ENCODE results near the gene NRAP. TPM values are rescaled to one million over a fixed set of nuclear protein-coding genes. Genes with fewer than 3 reads are reported as not detected.
"Not testable (repeated sequence)": the region's sequence is repeated elsewhere in the genome, so short reads cannot be mapped to it uniquely, and the experiment has no call there.

NRAP gene
- total RNA-seq, 1 donor from 2014 or later = not detected

DNA sequence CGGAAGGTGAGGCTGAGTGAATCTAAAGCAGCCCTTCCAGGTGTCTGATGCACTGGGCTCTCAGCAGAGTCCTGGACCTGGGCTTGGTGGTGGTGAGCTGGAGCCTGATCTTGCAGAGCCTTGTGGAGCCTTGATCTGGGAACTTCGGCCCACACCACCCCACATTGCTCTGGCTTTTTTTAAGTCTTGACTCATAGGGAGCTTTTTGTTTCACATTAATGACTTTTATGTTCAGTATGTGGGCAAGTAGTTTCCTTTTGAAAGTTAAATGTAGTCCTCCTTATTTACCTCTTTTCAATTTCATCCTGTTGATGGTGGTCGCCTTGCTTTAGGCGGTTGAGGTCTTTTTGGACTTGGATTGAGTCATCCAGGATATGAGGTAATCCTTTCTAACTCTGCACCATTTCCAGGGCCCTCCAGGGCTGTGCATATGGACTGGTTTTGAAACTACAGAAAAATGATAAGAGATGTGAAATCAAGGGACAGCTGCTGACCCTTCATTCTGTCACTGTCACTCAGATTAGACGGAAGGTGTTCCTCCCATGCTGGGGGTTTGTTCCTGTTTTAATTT, 2.9 kb upstream of the NRAP start:
- Mint-ChIP-seq H3K4me3 (no peak overlapping the region), H3K27me3 (ENCODE audit: insufficient read depth) (peaks cover 12% of the 10 kb centered on the region), H3K36me3 (ENCODE audit: low read depth) (no peaks in the 10 kb centered on the region), H3K27ac (peak overlapping the region; percentile 56), H3K9me3 (peaks cover 13% of the 10 kb centered on the region), H3K4me1 (ENCODE audit: low read depth) (peaks cover 15% of the 10 kb centered on the region)
- no peak for DNase-seq (ENCODE audit: low spot score)
- intact Hi-C loops (cut with micrococcal nuclease) = no loop called here

DNA sequence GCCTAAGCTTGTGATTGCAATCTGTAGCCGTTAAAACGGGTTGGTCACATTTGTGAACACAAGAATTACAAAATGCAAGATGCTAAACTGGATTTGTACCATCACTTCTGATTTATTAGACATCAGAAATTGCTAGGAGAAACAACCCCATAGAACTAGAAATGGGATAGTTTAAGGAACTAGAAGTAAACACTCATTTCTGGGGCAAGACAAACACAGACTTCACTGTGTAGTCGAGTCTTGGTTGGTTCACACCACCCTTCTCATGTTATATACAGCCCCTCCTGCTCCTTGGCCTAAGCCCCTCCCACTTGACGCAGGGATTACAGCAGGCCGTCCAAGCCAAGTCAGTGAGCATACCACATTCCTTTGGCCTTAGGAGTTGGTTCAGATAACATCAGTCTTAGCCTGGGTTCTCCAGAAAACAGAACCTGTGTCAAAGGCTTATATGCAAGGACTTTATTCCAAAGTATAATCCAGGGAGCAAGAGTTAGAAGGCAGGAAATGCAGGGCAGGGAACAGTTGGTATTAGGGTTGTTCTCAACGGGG, 2.0 kb upstream of the NRAP start:
- no peak for DNase-seq (ENCODE audit: low spot score)
- intact Hi-C loops (cut with micrococcal nuclease) = no loop called here
- Mint-ChIP-seq H3K27me3 (ENCODE audit: insufficient read depth) (peaks cover 9% of the 10 kb centered on the region), H3K36me3 (ENCODE audit: low read depth) (no peaks in the 10 kb centered on the region), H3K27ac (no peak overlapping the region), H3K4me3 (no peak overlapping the region), H3K4me1 (ENCODE audit: low read depth) (peaks cover 15% of the 10 kb centered on the region), H3K9me3 (peaks cover 10% of the 10 kb centered on the region)

DNA sequence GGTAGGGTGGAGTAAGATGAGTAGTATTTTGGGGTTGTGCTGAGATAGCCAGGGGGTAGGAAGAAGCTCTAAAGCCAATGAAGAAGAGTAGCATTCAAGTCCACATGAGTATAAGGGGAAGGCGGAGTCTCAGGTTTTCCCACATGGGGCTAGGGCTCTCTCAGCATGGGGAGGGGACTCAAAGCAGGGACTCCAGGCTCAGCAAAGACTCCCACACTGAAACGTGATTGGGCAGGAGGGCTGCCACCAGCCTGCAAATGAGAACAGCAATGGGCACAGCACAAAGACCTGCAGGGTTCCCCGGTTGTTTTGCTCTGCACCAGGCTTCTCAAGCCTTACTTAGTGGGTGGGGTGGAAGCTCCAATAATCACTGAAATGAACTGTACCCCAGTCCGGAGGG, 1.5 kb upstream of the NRAP start:
- intact Hi-C loops (cut with micrococcal nuclease) = no loop called here
- DNase-seq (ENCODE audit: low spot score) = no peak
- Mint-ChIP-seq H3K4me3 (no peak overlapping the region), H3K9me3 (peaks cover 5% of the 10 kb centered on the region), H3K27me3 (ENCODE audit: insufficient read depth) (peaks cover 9% of the 10 kb centered on the region), H3K4me1 (ENCODE audit: low read depth) (peaks cover 15% of the 10 kb centered on the region), H3K36me3 (ENCODE audit: low read depth) (no peaks in the 10 kb centered on the region), H3K27ac (no peak overlapping the region)

DNA sequence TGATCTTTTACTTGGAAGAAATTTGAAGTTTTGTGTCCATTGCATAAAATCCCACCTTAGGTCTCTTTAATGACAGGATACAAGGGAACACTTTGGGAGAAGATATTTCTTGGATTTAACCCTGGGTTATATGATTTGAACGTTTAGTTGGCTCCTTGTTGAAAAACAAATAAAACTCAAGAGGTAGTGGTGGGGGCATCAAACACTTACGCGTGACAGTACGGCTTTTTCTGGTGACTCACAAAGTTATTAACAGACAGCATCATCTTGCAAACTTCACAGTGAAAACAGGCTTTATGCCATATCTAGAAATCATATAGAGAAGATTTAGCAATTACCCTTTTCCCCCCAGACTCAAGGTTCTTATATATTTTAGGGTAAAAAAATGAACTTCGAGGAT, 699 bp downstream of the NRAP start:
- Mint-ChIP-seq H3K27me3 (ENCODE audit: insufficient read depth) (peaks cover 13% of the 10 kb centered on the region), H3K4me1 (ENCODE audit: low read depth) (peaks cover 15% of the 10 kb centered on the region), H3K4me3 (no peak overlapping the region), H3K27ac (no peak overlapping the region), H3K36me3 (ENCODE audit: low read depth) (no peaks in the 10 kb centered on the region), H3K9me3 (no peaks in the 10 kb centered on the region)
- intact Hi-C loops (cut with micrococcal nuclease) = no loop called here
- no peak for DNase-seq (ENCODE audit: low spot score)

DNA sequence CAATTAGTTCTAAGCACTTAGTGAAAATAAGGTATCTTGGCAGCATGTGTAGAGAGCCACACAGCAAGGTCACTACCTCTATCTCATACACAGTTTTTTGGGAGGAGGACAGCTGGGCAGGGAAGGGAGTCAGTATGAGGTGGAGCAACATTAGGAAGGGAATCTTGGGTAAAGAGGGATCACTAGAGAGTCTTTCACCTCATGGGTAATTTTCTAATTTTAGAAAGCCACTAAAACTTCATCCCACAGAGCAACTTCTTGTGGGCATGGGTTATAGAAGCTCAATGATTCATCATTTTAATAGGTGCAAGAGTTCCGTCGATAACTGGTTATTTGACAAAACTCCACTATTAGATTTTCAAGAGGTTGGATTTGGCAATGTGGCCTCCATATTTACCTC, 2.5 kb downstream of the NRAP start:
- Mint-ChIP-seq H3K4me1 (ENCODE audit: low read depth) (peaks cover 5% of the 10 kb centered on the region), H3K9me3 (no peaks in the 10 kb centered on the region), H3K4me3 (no peak overlapping the region), H3K36me3 (ENCODE audit: low read depth) (no peaks in the 10 kb centered on the region), H3K27ac (no peak overlapping the region), H3K27me3 (ENCODE audit: insufficient read depth) (peaks cover 13% of the 10 kb centered on the region)
- DNase-seq (ENCODE audit: low spot score) = no peak
- intact Hi-C loops (cut with micrococcal nuclease) = no loop called here

DNA sequence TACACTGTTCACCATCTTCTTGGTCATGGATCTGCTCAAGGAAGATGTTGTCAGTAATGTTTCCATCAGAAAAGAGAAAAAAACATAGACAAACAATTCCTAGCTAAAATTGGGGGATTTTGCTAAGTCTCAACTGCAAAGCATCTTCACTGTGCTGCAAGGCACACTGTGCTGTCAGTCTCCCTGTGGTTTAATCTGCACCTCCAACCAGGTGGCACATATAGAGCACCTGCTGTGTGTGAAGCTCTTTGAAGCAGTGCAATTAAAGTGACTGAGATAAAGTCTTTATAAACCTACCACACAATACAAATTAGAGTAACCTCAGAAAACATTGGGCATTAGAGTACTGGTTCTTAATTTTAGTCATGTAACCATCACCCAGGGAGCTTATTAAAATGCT, 6.3 kb downstream of the NRAP start:
- Mint-ChIP-seq H3K9me3 (no peaks in the 10 kb centered on the region), H3K4me3 (no peak overlapping the region), H3K4me1 (ENCODE audit: low read depth) (no peaks in the 10 kb centered on the region), H3K27me3 (ENCODE audit: insufficient read depth) (peaks cover 14% of the 10 kb centered on the region), H3K27ac (no peak overlapping the region), H3K36me3 (ENCODE audit: low read depth) (no peaks in the 10 kb centered on the region)
- no peak for DNase-seq (ENCODE audit: low spot score)
- intact Hi-C loops (cut with micrococcal nuclease) = no loop called here

DNA sequence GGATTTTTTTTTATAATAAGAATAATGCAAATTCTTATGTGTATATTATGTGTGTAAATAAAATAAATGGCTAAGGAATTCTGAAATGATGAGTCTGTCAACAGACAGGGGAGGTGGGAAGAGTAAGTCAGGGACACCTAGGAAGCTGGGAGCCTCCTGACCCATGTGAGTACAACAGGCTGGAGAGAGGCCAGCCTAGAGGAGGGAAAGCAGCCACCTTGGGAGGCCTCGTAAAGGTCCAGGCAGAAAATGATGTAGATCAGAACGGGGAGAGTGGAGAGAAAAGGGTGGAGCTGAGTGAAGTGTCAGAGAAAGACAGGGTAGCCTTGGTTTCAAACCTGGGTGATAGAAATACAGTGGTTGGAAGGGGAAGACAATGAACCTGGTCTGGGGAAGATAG, 6.9 kb downstream of the NRAP start:
- H3K4me3 Mint-ChIP-seq = no peak overlapping the region
- intact Hi-C loops (cut with micrococcal nuclease) = no loop called here
- no peaks in the 10 kb centered on the region for H3K4me1 Mint-ChIP-seq (ENCODE audit: low read depth)
- peaks cover 13% of the 10 kb centered on the region for H3K27me3 Mint-ChIP-seq (ENCODE audit: insufficient read depth)
- no peaks in the 10 kb centered on the region for H3K36me3 Mint-ChIP-seq (ENCODE audit: low read depth)
- no peaks in the 10 kb centered on the region for H3K9me3 Mint-ChIP-seq
- H3K27ac Mint-ChIP-seq = no peak overlapping the region
- DNase-seq (ENCODE audit: low spot score) = no peak

DNA sequence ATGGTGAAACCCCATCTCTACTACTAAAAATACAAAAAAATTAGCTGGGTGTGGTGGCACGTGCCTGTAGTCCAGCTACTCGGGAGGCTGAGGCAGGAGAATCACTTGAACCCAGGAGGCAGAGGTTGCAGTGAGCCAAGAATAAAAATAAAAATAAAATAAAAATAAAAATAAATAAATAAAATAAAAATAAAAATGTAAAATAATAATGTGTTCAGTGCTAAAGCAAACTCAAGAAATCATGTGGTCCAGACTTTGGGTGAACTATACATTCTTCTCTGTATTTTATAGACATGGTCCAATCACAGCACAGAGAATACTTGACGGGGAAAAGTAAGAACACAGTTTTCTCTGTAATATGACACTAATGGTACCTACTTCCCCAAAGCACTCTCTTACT, 11.4 kb downstream of the NRAP start:
- H3K4me3 Mint-ChIP-seq; H3K27ac Mint-ChIP-seq; DNase-seq (ENCODE audit: low spot score); H3K4me1 Mint-ChIP-seq (ENCODE audit: low read depth); H3K36me3 Mint-ChIP-seq (ENCODE audit: low read depth); intact Hi-C loops (cut with micrococcal nuclease); H3K9me3 Mint-ChIP-seq: not testable (repeated sequence)
- peaks cover 12% of the 10 kb centered on the region for H3K27me3 Mint-ChIP-seq (ENCODE audit: insufficient read depth)

DNA sequence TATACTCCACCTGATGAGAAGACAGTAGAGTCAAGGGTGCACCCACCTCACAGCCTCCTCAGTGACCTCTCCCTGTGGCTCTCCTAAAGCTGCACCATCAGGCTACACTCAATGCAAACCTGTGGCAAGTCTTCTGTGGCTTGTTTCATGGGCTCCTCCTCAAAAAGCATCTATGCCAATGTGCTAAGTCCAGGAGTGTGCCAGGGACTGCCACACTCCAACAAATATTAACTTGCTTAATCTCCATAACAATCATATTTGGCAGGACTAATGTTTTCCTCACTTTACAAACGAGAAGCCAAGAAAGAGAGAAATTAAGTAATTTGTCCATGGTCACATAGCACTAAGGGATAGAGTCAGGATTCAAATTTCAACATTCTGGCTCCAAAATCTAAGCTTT, 11.9 kb downstream of the NRAP start:
- H3K27ac Mint-ChIP-seq = no peak overlapping the region
- H3K9me3 Mint-ChIP-seq = no peaks in the 10 kb centered on the region
- H3K27me3 Mint-ChIP-seq (ENCODE audit: insufficient read depth) = peaks cover 12% of the 10 kb centered on the region
- H3K4me3 Mint-ChIP-seq = no peak overlapping the region
- H3K4me1 Mint-ChIP-seq (ENCODE audit: low read depth) = no peaks in the 10 kb centered on the region
- DNase-seq (ENCODE audit: low spot score) = no peak
- intact Hi-C loops (cut with micrococcal nuclease) = no loop called here
- H3K36me3 Mint-ChIP-seq (ENCODE audit: low read depth) = no peaks in the 10 kb centered on the region

DNA sequence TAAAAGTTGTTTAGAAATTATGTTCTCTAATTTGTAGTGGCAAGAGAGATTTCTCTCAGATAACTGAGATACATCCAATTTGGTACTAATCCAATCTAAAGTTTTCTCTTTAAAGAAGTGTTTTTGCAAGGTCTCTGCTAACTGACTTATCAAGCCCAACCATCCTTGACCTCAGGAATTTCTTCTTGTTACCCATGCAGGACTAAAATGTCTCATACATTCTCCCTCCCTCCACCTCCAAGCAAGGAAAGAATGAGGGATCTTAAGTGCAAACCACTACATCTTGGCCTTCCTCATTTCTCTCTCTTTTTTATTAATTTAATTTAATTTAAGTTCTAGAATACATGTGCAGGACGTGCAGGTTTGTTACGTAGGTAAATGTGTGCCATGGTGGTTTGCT, 12.8 kb downstream of the NRAP start:
- no peak for DNase-seq (ENCODE audit: low spot score)
- Mint-ChIP-seq H3K4me3 (no peak overlapping the region), H3K9me3 (no peaks in the 10 kb centered on the region), H3K27ac (no peak overlapping the region), H3K36me3 (ENCODE audit: low read depth) (no peaks in the 10 kb centered on the region), H3K27me3 (ENCODE audit: insufficient read depth) (peaks cover 12% of the 10 kb centered on the region), H3K4me1 (ENCODE audit: low read depth) (no peaks in the 10 kb centered on the region)
- intact Hi-C loops (cut with micrococcal nuclease) = no loop called here

DNA sequence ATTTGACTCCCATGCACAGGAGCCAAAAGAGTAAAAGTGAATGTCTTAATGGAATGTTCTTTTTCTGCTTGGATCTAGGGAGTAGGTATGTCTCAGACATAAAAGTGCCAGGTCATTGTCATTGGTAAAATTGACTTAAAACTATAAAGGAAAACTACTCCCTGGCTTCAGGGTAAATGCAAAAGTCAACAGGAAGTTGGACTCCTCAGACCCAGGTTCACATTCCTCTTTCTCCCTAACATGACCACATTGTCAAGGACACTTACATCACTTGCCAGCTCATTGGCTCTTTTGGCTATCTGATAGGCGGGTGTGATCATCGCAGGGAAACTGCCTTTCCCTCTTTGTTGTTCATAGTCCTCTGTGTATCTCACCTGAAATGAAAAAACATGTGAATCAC, 13.7 kb downstream of the NRAP start:
- intact Hi-C loops (cut with micrococcal nuclease) = no loop called here
- Mint-ChIP-seq H3K27me3 (ENCODE audit: insufficient read depth) (peaks cover 16% of the 10 kb centered on the region), H3K4me1 (ENCODE audit: low read depth) (no peaks in the 10 kb centered on the region), H3K36me3 (ENCODE audit: low read depth) (no peaks in the 10 kb centered on the region), H3K27ac (no peak overlapping the region), H3K4me3 (no peak overlapping the region), H3K9me3 (no peaks in the 10 kb centered on the region)
- DNase-seq (ENCODE audit: low spot score) = no peak

DNA sequence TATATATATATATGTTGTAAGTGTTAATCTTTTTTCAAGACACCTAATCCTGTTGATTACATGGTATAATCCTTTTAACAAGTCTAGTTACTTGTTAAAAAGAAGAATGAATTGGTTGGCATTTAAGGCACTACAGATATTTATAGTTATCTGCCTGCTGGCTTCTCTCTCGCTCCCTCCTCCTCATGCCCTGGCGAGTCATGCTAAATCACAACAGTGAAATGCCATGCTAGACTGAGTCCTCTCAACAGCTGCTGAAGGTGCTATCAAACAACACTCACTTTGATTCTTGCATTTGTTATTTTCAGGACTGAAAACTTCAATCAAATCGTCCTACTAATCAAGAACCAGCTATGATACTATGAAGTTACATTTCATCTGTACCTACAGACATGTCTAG, 15.4 kb downstream of the NRAP start:
- Mint-ChIP-seq H3K27ac (no peak overlapping the region), H3K9me3 (no peaks in the 10 kb centered on the region), H3K36me3 (ENCODE audit: low read depth) (no peaks in the 10 kb centered on the region), H3K27me3 (ENCODE audit: insufficient read depth) (peaks cover 10% of the 10 kb centered on the region), H3K4me3 (no peak overlapping the region), H3K4me1 (ENCODE audit: low read depth) (peaks cover 3% of the 10 kb centered on the region)
- no peak for DNase-seq (ENCODE audit: low spot score)
- intact Hi-C loops (cut with micrococcal nuclease) = no loop called here

DNA sequence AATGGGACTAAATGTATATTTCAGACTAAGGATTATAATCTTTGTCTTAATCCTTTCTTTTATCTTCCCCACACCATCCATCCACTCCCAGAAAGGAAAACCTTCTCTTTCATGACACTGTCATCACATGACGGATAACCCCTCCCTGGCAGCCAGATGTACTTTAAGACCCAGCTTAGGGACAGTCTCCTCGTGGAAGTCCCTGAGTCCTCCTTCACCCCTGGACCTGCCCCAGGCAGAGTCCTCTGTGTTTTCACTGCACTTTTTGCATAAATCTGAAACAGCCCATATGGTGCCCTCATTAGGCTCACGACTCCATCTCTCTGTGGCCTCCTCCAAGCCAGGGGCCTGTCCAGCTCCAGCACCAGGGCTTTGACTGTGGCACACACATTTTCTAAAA, 16.0 kb downstream of the NRAP start:
- H3K4me3 Mint-ChIP-seq = no peak overlapping the region
- no peaks in the 10 kb centered on the region for H3K9me3 Mint-ChIP-seq
- intact Hi-C loops (cut with micrococcal nuclease) = no loop called here
- H3K36me3 Mint-ChIP-seq (ENCODE audit: low read depth) = no peaks in the 10 kb centered on the region
- H3K27ac Mint-ChIP-seq = no peak overlapping the region
- H3K4me1 Mint-ChIP-seq (ENCODE audit: low read depth) = peaks cover 3% of the 10 kb centered on the region
- DNase-seq (ENCODE audit: low spot score) = no peak
- H3K27me3 Mint-ChIP-seq (ENCODE audit: insufficient read depth) = peaks cover 10% of the 10 kb centered on the region

Measured in activated T-helper 1 cell treated with anti-CD3 and anti-CD28 coated beads, Interleukin-12 subunit alpha, Interleukin-12 subunit beta, Interleukin-2, Interleukin-4 antibody, amounts not matched to agents 30 ng/mL and 10 ng/mL and 1 ng/mL, durations not matched to agents 14 hours and 24 hours and 36 hours (primary cell).